Astrocyte (in vitro differentiated cells and primary cell): ENCODE results near the gene NFILZ.

Experiments used
- CTCF ChIP-seq: IDR thresholded peaks from 2 replicates; pipeline ENCODE4 v1.5.1; 2011; ENCODE audit warnings: low read depth, mild to moderate bottlenecking, inconsistent platforms, low read length, moderate library complexity; ENCODE audit not compliant: insufficient read depth
- EZH2 ChIP-seq: IDR thresholded peaks from 2 replicates; pipeline ENCODE4 v1.6.1; 2012; ENCODE audit warnings: mild to moderate bottlenecking, low read length, inconsistent platforms; ENCODE audit not compliant: insufficient read depth

GRCh38 chr19:8610936-8611300 is 19.5 kb upstream of the NFILZ start:
- TF ChIP-seq CTCF (no peak), EZH2 (no peak)
